Testis (tissue), 2 donors: ENCODE data around the gene TMED8.

Source experiments
- POLR2A ChIP-seq: fragments of 450-650 bp; IDR thresholded peaks from one replicate; pipeline ENCODE4 v1.6.1; 2017; ENCODE audit warnings: antibody characterized with exemption, mild to moderate bottlenecking, moderate library complexity
- TF ChIP-seq, protein P1 (sequence below), 3 experiments: fragments of 450-650 bp in 2 of 3; fragments of 200-600 bp in 1 of 3; sonication (generic) in 1 of 3; IDR thresholded peaks; one replicate each; pipeline ENCODE4 v1.5.1; 2016 to 2019; ENCODE audit warnings: antibody characterized with exemption in 3 of 3, mild to moderate bottlenecking in 2 of 3, moderate library complexity in 1 of 3

GRCh38 chr14:77325746-77326094 lies 51.2 kb downstream of the TMED8 start:
- TF ChIP-seq, protein P1, sequence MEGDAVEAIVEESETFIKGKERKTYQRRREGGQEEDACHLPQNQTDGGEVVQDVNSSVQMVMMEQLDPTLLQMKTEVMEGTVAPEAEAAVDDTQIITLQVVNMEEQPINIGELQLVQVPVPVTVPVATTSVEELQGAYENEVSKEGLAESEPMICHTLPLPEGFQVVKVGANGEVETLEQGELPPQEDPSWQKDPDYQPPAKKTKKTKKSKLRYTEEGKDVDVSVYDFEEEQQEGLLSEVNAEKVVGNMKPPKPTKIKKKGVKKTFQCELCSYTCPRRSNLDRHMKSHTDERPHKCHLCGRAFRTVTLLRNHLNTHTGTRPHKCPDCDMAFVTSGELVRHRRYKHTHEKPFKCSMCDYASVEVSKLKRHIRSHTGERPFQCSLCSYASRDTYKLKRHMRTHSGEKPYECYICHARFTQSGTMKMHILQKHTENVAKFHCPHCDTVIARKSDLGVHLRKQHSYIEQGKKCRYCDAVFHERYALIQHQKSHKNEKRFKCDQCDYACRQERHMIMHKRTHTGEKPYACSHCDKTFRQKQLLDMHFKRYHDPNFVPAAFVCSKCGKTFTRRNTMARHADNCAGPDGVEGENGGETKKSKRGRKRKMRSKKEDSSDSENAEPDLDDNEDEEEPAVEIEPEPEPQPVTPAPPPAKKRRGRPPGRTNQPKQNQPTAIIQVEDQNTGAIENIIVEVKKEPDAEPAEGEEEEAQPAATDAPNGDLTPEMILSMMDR (IDR thresholded peaks at IDR 0.05) = no peak
- TF ChIP-seq POLR2A = no peak
